GM19193 (cell line): ENCODE measurements around the gene ZNF189.

Source experiments
- POLR2A ChIP-seq: IDR thresholded peaks from 4 replicates; pipeline ENCODE4 v1.6.1; 2011; ENCODE audit not compliant: insufficient read depth, insufficient read length; ENCODE audit errors: extremely low read depth

Gene ZNF189

GRCh38 chr9:101427957-101428655, 29.5 kb downstream of the ZNF189 start:
- TF ChIP-seq POLR2A: no peak

GRCh38 chr9:101428909-101429308, 30.3 kb downstream of the ZNF189 start:
- no peak for TF ChIP-seq POLR2A

DNA sequence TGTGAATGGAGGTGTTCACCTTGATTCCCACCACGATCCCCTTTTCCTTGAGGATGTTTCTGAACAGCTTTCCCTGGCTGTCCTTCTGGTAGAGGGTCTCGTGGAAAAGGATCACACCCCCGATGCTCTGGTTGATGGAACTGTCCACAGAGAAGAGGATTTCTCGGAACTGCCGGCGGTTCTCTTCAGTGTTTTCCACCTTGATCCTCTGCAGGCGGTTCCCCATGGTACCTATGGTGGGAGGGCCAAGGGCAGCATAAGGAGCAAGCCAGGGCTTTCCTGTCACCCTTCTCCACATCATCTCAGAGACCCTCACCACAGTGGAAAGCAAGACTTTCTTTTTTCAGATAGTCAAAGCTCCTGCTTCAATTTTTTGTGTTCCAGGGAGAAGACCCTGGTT, 31.1 kb downstream of the ZNF189 start:
- TF ChIP-seq POLR2A: no peak

DNA sequence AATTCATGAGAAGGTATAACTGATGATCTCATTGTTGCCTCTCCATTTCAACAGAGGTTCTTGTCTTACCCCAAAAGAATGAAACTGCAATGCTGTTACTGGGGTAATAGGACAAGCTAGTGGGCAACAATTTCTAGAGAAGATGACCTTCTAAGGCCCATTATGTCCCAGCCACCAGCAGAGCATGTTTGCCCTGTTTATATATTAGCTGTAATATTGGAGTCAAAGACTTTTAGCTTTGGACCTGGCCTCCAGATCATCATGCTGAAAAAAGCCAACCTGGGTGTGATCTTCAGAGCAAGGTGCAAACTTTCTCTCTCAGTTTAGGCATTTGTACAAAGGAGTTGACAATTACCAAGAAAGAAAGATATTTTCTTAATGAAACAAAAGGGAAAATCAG, 33.5 kb downstream of the ZNF189 start:
- no peak for TF ChIP-seq POLR2A

DNA sequence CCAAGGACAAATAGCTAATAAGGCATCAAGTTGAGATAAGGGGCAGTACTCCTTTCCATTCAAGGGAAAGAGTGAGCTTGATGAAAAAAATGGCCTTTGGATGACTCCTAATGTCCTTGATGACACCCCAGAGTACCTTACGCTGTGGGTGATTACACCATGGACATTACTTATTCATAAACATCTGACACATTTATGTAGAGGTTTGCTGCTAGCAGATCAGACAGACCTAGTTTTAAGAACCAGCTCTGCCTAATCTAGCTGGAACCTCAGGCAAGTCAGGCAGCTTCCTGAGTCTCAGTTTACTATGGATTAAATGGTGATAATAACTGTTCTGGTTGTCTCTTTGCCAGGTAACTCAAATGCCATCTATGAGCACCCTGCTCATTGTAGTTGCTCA, 34.1 kb downstream of the ZNF189 start:
- no peak for TF ChIP-seq POLR2A

DNA sequence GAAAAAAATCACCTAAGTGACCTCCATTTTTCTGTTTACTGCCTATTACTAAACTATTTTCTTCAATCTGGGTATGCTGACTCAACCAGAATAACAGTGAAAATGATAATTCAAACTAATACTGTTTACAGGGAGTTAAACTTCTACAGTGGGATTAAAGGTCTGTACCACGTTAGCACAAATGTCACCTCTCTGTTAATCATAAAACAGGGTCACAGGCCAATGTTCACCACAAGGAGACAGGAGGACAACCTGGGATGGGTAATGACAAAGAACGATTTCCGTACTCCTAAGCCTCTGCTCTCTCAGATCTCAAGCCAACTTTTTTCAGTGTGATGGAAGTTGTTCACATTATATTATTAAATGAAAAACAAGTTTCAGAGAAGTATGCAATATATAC, 34.6 kb downstream of the ZNF189 start:
- no peak for TF ChIP-seq POLR2A

DNA sequence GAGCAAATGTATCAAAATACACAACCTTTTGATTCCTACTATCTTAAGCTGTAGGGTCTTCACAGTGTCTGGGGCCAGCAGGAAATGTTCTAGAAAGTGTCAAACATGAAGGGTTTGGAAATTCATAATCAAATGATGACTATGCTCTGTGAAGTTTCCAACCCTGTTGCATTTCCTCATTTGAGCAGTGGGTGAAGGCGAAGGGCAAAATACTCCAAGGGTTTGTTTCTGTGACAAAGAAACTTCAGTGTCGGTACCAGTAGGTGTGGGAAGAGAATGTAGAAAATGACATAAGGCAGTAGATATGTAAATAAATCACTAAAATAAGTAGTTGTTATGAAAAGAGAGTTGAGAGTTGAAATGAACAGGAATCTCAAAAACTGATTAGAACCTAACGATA, 36.3 kb downstream of the ZNF189 start:
- TF ChIP-seq POLR2A: no peak

GRCh38 chr9:101435601-101436079, 37.0 kb downstream of the ZNF189 start, which contains the start of gene ALDOB:
ALDOB (minus strand) TSS chr9:101435774; CDS start chr9:101430887, 4,887 bp downstream.
- TF ChIP-seq POLR2A: no peak

DNA sequence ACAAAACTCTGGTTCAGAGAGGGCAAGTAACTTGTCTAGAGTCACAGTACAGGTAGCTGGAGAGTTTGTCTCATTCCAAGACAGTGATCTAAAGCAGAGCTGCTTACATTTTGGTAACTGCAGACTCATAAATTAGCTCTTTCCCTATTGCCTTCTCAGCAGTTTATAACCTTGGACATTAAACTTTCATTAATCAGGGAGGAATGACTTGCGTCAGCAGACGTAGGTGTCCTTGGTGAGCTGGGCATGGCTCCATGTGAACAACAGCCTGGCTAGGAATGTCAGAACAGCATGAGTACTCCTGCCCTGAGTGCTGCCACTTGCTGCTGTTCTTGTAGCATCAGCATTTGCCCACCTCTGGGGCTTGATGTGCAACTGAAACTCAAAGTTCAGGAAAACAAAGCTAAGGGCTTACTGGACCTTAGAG, 39.2 kb downstream of the ZNF189 start:
- TF ChIP-seq POLR2A: no peak

DNA sequence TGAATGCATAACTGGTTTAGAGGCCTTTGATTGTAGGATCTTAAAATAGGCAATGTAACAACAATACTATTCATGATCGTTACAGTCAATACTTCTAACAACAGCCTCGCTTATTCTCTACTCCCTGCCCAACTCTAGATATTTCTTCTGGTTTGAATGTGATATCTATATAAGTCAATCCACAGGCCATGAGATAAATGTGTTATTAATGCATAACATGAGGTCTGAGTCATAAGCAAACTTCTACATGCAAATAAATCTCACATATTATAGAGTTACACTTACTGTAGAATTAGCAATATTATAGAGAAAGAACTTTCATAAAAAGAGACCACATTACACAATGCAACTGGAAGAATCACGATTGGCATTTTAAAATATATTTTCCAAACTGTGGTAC, 39.9 kb downstream of the ZNF189 start:
- no peak for TF ChIP-seq POLR2A

- TF ChIP-seq POLR2A: no peak
These were observed 42.1 kb downstream of the ZNF189 start for GRCh38 chr9:101440714-101441230.

DNA sequence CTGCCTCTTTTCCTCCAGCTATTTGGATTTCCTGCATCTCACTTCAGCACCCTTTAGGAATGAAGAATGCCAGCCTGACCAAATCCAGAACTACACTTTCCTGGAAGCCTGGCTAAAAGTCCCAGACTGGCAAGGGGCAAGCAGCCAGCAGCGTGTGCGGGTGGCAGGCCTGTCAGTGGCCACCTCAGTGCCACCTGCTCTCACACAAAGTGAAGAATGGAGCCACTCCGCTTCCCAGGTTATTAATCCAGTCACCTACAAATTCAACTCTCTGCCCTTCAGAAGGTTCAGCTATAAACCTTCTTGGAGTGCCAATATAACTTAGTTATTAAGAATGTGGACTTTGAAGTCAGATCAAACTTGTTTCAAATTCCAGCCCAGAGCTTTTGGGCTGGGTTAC, 43.7 kb downstream of the ZNF189 start:
- no peak for TF ChIP-seq POLR2A

- TF ChIP-seq POLR2A: no peak
These were observed 44.1 kb downstream of the ZNF189 start for GRCh38 chr9:101442736-101443135.

GRCh38 chr9:101443364-101443771, 44.7 kb downstream of the ZNF189 start:
- no peak for TF ChIP-seq POLR2A

DNA sequence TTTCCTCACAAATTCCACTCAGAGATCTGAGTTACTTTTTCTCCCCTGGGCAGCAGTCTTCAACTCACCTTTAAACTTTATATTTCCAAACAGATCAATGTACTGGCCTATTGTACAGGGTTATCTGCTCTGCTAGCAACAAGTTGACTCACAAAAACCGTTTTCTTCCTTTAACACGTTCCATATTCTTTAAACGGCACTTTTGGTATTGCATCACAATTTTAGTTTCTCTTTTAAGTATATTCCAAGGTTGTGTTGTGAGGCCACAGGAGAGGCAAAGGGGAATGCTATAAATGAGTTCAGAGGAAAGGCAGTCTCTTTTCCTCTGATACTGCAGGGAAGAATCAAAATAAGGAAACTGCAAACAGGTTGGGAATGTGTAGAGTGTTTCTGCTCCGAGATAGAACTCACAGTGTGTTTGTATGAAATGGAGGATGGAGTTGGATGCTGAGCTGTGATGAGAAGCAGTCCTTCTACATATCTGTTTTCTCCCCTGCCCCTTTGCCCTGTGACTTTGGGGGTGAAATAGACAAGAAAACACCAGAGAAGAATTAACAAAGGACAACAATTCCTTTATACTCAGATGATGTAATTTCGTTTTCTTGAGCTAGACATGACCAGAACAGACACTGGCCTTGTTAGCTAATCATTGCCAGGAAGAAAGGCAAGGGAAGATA, 46.8 kb downstream of the ZNF189 start:
- TF ChIP-seq POLR2A: no peak

DNA sequence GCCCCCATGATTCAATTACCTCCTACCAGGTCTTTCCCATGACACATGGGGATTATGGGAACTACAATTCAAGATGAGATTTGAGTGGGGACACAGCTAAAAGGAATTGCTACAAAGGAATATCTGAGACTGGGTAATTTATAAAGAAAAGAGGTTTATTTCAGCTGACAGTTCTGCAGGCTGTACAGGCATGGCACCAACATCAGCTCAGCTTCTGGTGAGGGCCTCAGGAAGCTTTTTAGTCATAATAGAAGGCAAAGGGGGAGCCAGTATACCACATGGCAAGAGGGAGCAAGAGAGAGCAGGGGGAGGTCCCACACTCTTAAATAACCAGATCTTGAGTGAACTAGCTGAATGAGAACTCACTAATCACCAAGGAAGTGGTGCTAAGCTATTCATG, 48.1 kb downstream of the ZNF189 start:
- TF ChIP-seq POLR2A: no peak
